Stimulated activated CD4-positive, alpha-beta T cell treated with anti-CD3 and anti-CD28 coated beads, Interleukin-2, amount 100 ng/mL, for 48 hours (primary cell): Measurements from ENCODE around the gene GRID1.
"Not testable (repeated sequence)": the region's sequence is repeated elsewhere in the genome, so short reads cannot be mapped to it uniquely, and the experiment has no call there.

Experiments
- DNase-seq, 2 donors: peaks; one replicate each; pipeline ENCODE4 v3.0.0-alpha.2; 2020

The GRID1 gene

GRCh38 chr10:85946713-85947326, 419.8 kb downstream of the GRID1 start:
- no peak for DNase-seq

GRCh38 chr10:85936161-85936560, 430.4 kb downstream of the GRID1 start:
- DNase-seq, result no peak

GRCh38 chr10:85934586-85934985, 432.0 kb downstream of the GRID1 start:
- no peak for DNase-seq

- not testable (repeated sequence) for DNase-seq
Measured at GRCh38 chr10:85929993-85930392, 436.6 kb downstream of the GRID1 start.

GRCh38 chr10:85927952-85928665, 438.5 kb downstream of the GRID1 start:
- no peak for DNase-seq

- DNase-seq, result no peak
Measured at GRCh38 chr10:85926986-85927385, 439.6 kb downstream of the GRID1 start.

GRCh38 chr10:85926136-85926535, 440.5 kb downstream of the GRID1 start:
- DNase-seq, result no peak

GRCh38 chr10:85925201-85925750, 441.3 kb downstream of the GRID1 start:
- DNase-seq, result no peak

- no peak for DNase-seq
Measured at GRCh38 chr10:85924382-85925102, 442.1 kb downstream of the GRID1 start.

- DNase-seq, result no peak
Measured at GRCh38 chr10:85922356-85923129, 444.1 kb downstream of the GRID1 start.

GRCh38 chr10:85921789-85922188, 444.8 kb downstream of the GRID1 start:
- DNase-seq, result no peak

GRCh38 chr10:85920311-85920710, 446.3 kb downstream of the GRID1 start:
- DNase-seq, result no peak

GRCh38 chr10:85919491-85920021, 447.0 kb downstream of the GRID1 start:
- no peak for DNase-seq

GRCh38 chr10:85918371-85918770, 448.2 kb downstream of the GRID1 start:
- no peak for DNase-seq

GRCh38 chr10:85917601-85918000, 449.0 kb downstream of the GRID1 start:
- no peak for DNase-seq

GRCh38 chr10:85916994-85917573, 449.5 kb downstream of the GRID1 start:
- DNase-seq, result no peak

- no peak for DNase-seq
Measured at GRCh38 chr10:85916286-85916685, 450.3 kb downstream of the GRID1 start.

GRCh38 chr10:85915245-85915846, 451.2 kb downstream of the GRID1 start:
- no peak for DNase-seq

GRCh38 chr10:85914720-85915119, 451.9 kb downstream of the GRID1 start:
- DNase-seq, result no peak

- no peak for DNase-seq
Measured at GRCh38 chr10:85908462-85908861, 458.1 kb downstream of the GRID1 start.

- DNase-seq, result no peak
Measured at GRCh38 chr10:85902051-85902450, 464.5 kb downstream of the GRID1 start.

- DNase-seq, result no peak
Measured at GRCh38 chr10:85901599-85901998, 465.0 kb downstream of the GRID1 start.
